ENCODE data around the gene TMEM50A.
"Not testable (repeated sequence)": the region's sequence is repeated elsewhere in the genome, so short reads cannot be mapped to it uniquely, and the experiment has no call there.

TMEM50A gene

DNA sequence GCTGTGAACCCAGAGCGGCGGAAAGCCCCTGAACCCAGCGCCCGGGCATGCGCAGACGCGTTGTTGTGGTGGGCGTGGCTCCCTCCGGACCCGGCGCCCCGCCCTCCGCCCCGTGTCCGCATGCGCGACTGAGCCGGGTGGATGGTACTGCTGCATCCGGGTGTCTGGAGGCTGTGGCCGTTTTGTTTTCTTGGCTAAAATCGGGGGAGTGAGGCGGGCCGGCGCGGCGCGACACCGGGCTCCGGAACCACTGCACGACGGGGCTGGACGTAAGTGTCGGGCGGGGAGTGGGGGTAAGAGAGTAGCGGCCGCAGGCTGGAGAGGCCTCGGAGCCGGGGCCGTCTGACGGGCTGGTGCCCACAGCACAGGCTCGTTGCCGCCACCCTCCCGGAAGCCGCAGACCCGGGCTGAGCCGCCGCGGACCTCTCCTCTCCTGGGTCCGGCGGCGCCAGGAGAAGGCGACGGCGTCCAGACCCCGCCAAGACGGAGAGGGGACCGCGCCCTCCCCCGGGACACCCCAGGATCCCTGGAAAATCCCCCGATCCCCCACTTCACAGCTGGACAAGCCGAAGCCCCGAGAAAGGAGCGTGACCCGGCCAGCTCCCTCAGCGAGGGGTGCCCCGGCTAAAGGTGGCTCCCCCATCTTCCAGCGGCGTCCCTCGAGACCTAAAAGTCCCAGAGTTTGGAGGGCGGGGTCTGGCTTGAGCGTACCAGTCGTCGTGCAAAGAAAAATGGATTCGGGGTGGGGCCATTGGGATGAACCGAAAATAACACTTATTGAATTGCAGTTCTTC lies at the start of gene TMEM50A:
Gene TMEM50A (plus strand): TSS at position 147 of the 794 bp plus-strand sequence. CDS start 2,153 bp downstream, outside the sequence.
- FAIRE-seq, result peak; percentile 99
- DNase-seq (ENCODE audit: insufficient read length, low spot score), result peak; percentile 58

DNA sequence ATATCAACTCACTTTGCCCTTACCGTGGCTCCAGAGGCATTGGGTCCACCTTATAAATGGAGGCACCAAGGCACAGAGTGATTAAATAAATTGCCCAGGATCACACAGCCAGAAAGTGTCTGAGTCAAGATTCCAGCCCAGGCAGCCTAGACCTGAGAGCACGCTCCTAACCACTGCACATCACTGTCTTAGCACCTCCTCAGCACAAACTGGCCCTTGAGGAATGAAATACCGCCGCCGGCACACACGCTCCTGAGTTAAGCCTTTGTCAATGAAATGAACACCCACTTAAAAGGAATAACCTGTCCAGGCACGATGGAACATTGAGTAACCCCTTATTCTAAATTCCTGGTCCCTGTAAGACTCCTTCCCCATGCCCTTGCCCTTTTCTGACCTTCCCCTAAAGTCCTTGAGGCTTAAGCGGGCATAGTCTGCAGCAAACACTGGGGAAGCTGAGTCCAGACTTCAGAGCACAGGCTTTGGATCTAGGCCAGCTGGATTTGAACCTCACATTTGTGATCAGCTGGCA lies 49.5 kb upstream of the TMEM50A start:
- not testable (repeated sequence) for FAIRE-seq; DNase-seq (ENCODE audit: insufficient read length, low spot score)

DNA sequence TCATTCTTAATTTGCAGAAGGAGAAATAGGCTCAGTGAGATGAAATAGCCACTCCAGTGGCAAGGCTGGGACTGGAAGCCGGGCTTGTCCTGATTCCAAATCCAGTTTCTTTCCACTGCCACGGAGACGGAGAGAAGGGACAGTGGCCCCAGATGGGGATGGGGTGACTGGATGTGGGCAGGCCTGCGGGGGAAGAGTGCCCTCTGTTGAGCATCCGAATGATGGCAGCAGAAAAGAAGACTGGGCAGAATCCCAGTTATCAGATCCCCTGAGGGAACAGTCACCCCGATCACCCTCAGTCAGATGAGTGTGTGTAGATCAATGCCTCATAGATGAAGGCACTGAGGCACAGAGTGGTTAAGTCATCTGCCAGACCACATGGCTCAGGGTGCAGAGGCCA lies 48.1 kb upstream of the TMEM50A start:
- DNase-seq (ENCODE audit: insufficient read length, low spot score), result not testable (repeated sequence)
- peak; percentile 95 for FAIRE-seq

DNA sequence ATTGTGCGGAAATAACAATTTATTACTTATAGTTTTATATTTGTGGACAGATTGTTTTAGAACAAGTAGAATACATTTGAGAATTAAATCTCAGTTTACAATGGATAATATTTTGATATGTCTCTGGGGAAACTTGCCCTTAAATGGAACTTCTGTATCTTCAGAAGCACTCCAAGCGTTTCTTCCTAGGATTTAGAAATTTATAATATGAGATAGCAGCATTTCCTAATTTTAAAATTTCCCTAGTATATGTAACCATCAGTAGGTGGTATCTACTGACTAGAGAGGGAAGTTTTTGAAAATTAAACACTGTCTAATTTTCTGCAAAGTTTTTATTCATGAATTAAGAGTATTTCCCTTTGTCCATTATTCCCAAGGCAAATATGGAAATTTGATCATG lies 44.7 kb upstream of the TMEM50A start:
- not testable (repeated sequence) for DNase-seq (ENCODE audit: insufficient read length, low spot score); FAIRE-seq

DNA sequence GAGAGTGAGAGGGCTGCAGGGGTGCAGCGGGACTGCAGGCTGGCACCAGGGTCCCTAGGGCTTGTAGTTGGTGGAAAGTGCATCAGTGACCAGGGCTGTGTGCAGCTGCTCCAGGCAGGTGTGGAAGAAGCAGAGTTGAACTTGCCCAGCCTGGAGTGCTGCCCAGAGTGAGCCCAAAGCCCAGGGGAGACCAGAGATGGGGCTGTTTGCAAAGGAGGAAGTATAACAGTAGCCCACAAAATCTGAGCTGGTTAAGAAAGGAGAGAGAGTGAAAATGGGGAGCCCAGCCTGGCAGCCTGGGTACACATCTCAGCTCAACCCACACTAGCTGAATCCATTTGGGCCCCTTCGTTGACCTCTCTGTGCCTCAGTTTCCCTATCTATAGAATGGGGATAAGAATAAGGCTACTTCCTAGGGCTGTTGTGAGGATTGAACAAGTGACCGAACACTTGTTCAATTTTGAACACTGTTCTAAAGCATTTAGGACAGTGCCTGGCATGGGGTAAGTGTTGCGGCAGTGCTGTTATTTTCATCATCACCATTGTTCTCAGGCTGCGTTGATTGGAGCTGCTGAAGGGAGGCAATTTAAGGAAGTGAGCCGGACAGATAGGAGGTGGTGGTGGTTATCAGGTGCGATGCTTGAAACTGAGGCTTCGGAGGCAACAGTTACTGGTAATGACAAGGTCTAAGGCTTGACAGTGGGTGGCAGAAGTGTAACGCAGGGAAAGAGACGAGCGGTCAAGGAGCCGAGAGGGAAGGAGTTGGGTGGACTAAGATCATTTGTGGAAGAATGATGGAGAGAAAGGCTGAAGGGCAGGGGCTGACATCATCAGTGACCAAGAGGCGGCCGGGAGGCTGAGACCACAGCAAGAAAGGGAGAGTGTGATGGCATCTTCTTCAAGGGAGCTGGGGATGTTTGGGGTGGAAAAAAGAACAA lies 43.0 kb upstream of the TMEM50A start:
- FAIRE-seq, result peak; percentile 75
- DNase-seq (ENCODE audit: insufficient read length, low spot score), result not testable (repeated sequence)

DNA sequence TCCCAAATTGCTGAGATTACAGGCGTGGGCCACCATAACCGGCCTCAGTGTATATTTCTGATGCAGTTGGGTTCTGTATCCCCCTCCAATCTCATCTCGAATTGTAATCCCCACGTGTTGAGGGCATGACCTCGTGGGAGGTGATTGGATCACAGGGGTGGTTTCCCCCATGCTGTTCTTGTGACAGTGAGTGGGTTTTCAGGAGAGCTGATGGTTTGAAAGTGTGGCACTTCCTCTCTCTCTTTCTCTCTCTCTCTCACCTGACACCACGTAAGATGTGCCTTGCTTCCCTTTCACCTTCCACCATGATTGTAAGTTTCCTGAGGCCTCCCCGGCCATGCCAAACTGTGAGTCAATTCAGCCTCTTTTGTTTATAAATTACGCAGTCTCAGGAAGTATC lies 41.6 kb upstream of the TMEM50A start:
- not testable (repeated sequence) for FAIRE-seq; DNase-seq (ENCODE audit: insufficient read length, low spot score)

DNA sequence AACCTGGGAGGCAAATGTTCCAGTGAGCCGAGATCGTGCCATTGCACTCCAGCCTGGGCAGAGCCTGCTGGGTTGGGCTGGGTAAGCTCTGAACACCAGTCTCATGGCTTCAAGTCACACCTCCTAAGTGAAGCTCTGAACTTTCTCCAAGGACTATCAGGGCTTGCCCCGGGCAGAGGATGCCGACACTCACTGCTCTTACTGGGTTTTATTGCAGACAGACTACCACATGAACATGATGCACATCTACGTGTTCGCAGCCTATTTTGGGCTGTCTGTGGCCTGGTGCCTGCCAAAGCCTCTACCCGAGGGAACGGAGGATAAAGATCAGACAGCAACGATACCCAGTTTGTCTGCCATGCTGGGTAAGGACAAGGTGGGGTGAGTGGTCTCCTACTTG lies 37.4 kb upstream of the TMEM50A start:
- not testable (repeated sequence) for FAIRE-seq; DNase-seq (ENCODE audit: insufficient read length, low spot score)

DNA sequence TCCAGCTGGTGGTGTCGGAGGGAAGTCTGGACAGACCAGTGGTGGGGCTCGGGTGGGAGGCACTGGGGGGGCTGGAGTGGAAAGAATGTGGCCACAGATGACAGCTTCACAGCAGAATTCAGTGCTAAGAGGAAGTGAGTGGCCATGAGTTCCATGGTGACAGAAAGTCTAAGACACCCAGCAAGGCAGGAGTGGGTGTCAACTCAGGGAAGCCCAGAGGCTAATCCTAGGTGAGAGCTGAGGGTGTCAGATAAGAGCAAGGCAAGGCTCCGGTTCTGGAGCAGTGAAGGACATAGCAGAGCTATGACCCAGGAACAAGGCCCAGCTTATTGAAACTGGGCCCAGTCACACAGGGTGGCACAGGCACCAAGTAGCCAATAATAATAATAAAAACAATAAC lies 35.8 kb upstream of the TMEM50A start:
- not testable (repeated sequence) for FAIRE-seq; DNase-seq (ENCODE audit: insufficient read length, low spot score)

DNA sequence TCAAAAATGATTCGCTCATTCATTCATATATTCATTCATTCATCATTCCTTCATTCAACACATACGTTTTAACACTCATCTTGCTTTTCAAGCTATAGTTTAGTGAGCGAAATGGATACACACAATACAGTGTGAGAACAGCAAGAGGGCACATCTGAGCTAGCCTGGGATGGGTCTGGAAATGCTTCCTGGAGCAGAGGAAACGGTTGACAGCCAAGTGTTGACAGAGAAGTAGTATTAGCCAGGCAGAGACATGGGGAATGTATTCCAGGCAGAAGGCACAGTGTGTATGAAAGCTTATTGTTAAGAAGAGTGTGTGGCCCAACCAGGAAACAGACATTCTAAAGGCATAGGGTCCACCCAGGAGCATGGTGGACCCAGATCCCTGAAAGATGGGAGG lies 33.2 kb upstream of the TMEM50A start:
- FAIRE-seq, result not testable (repeated sequence)

DNA sequence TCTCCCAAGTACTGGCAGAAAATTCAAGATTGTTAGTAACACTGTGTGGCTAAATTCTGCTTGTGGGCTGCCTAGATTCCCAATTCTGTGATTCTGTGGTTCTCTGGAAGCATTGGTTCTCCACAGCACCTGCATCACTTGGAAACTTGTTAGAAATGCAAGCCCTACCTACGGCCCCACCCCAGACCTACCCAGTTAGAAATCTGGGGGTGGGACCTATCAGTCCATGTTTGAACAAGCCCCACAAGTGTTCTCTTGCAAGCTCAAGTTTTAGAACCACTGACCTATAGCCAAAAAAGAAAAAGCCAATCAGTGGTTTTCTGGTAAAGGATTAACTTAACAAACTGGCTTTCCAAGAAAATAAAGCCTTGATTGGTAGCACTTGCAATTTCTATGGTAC lies 30.0 kb upstream of the TMEM50A start:
- DNase-seq (ENCODE audit: insufficient read length, low spot score); FAIRE-seq: not testable (repeated sequence)

More for the DNA sequence above, 33.2 kb upstream of the TMEM50A start:
- DNase-seq (ENCODE audit: insufficient read length, low spot score), result not testable (repeated sequence)

DNA sequence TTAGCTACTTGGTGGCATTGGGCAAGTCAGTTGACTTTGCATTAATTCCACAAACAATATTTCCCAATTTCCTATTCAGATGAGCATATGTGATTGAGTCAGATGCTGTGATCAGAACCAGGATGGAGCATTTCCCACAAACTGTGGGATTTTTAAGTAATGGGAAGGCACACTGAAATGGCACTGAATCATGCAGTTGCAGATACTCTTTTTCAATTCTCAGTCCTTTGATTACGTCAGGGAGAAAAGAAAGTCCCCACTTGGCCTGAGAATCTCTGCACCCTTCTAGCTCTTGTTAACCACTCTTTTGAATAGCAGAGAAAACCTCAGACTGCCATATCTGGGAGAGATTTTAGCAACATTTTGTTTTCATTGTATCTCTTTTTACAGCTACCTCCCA lies 29.0 kb upstream of the TMEM50A start:
- DNase-seq (ENCODE audit: insufficient read length, low spot score); FAIRE-seq: not testable (repeated sequence)

DNA sequence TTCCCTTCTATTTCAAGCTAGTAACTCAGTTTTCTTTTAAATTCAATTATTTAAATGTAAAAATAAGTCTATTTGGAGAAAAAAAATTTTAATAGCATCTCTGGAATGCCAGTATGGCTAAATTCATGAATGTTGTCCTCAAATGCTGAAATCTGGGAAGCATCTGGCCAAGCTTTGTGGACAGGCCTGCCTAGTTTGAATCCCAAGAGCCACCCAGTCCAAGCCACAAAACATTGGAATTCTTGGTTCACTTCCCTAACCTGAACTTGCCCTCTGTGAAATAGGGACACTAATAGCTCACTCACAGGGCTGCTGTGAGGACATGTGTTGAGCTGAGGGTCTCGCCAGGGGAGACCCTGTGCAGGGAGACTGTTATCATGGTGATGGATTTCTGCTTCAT lies 28.6 kb upstream of the TMEM50A start:
- not testable (repeated sequence) for DNase-seq (ENCODE audit: insufficient read length, low spot score); FAIRE-seq

DNA sequence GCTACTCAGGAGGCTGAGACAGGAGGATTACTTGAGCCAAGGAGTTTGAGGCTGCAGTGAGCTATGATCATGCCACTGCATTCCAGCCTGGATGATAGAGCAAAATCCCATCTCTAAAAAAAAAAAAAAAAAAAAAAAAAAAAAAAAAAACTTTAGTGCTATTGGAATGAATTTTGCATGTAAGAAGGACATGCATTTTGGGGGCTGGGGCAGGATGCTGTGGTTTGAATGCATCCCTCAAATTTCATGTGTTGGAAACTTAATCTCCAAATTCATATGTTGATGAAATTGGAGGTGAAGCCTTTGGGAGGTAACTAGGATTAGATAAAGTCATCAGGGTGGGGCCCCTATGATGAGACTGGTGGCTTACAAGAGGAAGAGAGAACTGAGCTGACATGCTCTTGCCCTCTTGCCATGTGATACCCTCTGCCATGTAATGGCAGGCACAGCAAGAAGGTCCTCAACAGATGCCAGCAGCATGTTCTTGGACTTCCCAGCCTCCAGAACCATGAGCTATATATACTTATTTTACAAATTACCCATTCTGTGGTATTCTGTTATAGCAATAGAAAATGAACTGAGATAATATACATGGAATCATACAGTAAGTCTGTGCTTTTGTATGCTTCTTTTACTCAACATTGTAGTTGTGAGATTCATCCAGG lies 25.2 kb upstream of the TMEM50A start:
- not testable (repeated sequence) for DNase-seq (ENCODE audit: insufficient read length, low spot score); FAIRE-seq

DNA sequence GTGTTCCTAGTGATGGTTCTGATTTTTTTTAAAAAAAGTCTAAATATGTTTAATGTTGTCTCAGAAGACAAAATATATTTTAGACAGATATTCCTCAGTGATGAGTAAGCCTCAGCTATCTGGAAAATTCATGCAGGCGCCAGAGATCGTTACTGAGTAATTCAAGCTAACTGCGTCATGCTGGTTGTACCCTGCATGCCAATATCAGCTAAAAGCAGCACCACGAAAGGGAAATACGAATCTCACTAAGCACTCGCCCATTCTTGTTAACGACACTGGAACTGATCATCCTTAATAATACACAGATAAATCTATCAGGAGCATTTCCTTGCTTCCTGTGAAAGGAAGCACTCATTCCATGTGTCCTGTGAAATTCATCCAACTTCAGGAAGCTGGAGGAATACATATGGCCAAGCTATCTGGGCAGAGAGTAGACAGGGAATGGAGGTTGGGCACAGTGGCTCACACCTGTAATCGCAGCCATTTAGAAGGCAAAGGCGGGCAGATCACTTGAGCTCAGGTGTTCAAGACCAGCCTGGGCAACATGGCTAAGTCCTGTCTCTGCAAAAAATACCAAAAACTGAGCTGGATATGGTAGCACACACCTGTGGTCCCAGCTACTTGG lies 17.7 kb upstream of the TMEM50A start:
- not testable (repeated sequence) for FAIRE-seq

DNA sequence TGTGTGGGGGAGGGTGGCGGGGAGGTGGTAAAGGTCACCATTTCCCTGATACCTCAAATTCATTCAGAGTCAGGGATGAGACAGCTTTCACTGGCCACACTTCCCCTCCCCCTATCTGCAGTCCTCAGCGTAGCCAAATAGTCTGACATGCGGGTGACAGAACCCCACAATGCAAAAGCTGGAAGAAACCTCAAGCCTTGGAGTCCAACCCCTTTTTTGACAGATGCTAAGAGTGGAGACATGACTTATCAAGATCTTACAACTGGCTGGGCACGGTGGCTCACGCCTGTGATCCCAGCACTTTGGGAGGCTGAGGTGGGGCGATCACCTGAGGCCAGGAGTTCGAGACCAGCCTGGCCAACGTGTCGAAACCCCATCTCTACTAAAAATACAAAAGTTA lies 16.0 kb upstream of the TMEM50A start:
- not testable (repeated sequence) for DNase-seq (ENCODE audit: insufficient read length, low spot score); FAIRE-seq

More for the DNA sequence above, 17.7 kb upstream of the TMEM50A start:
- not testable (repeated sequence) for DNase-seq (ENCODE audit: insufficient read length, low spot score)

DNA sequence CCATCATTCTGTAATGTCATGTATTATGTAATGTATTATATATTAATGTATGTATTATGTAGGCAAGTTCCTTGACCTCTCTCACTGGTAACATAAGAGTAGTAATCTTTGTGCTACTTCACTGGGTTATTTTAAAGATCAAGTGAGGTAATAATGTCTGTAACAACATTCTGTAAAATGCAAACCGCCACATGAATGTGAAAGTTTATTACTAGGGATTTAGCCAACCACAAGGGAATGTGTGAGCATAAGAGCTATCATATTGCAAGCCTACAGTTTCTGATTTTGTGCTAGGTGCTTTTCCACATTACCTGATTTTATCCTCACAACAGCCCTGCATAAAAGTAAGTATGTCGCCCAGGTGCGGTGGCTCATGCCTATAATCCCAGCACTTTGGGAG lies 13.7 kb upstream of the TMEM50A start:
- FAIRE-seq; DNase-seq (ENCODE audit: insufficient read length, low spot score): not testable (repeated sequence)

DNA sequence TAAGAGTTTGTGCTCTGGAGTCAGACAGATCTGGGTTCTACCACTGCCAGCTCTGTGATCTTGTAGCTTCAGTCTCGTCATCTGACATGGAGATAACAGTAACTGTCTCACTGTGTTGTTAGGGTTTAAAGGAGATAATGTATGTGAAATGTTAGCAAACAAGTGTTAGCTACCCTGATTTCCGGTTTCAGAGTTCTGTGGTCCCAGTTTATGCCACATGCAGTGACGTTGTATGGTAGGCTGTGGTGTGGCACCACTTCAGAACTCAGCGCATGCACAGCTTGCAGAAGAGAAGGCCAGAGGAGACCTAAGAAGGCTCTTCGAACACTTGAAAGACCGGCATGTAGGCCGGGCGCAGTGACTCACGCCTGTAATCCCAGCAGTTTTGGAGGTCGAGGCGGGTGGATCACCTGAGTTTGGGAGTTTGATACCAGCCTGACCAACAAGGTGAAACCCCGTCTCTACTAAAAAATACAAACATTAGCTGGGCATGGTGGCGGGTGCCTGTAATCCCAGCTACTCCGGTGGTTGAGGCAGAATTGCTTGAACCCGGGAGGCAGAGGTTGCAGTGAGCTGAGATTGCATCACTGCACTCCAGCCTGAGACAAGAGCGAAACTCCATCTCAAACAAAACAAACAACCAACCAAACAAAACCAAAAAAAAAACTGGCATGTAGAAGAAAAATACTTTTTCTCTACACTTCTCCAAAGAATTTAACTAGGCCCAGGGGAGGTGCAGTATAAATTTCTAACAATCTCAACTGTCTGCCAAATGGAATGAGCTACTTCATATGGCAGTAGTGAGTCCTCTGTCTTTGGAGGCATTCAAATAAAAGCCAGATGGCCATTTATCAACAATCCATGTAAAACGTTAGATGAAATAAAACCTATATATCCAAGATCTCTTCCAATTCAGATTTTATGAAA lies 10.0 kb upstream of the TMEM50A start:
- DNase-seq (ENCODE audit: insufficient read length, low spot score); FAIRE-seq: not testable (repeated sequence)

DNA sequence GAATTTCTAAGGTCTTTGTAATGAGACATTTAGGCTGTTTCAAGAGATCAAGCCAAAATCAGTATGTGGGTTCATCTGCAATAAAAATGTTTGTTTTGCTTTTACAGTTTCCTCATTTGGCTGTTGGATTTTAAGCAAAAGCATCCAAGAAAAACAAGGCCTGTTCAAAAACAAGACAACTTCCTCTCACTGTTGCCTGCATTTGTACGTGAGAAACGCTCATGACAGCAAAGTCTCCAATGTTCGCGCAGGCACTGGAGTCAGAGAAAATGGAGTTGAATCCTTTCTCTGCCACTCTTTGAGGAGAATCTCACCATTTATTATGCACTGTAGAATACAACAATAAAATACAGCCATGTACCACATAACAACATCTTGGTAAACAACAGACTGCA lies 9.3 kb upstream of the TMEM50A start:
- DNase-seq (ENCODE audit: insufficient read length, low spot score); FAIRE-seq: not testable (repeated sequence)

DNA sequence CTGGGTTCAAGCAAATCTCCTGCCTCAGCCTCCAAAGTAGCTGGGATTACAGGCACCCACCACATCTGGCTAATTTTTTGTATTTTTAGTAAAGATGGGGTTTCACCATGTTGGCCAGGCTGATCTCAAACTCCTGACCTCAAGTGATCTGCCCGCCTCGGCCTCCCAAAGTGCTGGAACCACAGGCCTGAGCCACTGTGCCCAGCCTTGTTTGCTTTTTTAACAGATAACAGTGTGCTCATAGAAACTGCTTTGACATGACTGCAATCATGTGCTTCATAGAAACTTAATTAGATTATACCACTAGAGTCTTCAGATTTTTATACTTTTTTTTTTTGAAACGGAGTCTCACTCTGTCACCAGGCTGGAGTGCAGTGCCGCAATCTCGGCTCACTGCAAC lies 8.8 kb upstream of the TMEM50A start:
- DNase-seq (ENCODE audit: insufficient read length, low spot score); FAIRE-seq: not testable (repeated sequence)

All from GM19239 (cell line).